ENCODE data around the gene CEMIP. TPM values are rescaled to one million over a fixed set of nuclear protein-coding genes. Genes with fewer than 3 reads are reported as not detected.

Gene CEMIP
- total RNA-seq, 4 donors from 2014 or later: 0.17 to 0.34 (median 0.26) TPM; not detected in 1

DNA sequence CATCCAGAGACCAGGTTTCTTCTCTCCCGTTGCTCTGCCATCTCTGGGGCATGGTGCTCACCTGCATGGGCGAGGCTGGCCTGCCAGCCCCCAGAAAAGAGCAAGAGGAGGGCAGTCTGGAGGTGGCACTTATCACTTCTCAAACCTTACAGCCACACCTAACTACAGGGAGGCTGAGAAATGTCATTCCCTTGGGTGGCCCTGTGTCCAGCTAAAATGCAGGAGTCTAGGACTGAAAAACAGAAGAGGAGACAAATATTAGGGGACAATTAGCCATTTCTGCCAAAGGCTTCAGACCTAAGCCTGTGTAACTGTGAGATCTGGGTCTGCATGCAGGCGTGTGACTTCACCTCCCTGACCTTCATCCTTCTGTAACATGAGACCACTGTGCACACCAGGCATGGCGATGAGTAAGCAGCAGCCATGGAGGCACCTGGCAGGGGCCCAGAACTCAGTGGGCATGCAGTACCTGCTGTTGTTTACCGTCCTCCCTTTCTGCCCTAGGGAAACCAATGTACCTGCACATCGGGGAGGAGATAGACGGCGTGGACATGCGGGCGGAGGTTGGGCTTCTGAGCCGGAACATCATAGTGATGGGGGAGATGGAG is 127.1 kb downstream of the CEMIP start:
- no peak overlapping the region for H3K27ac ChIP-seq (replicated peaks in 1 of 4)
- intact Hi-C loops (cut with DNase I): no loop called here
- TF ChIP-seq, protein P1, sequence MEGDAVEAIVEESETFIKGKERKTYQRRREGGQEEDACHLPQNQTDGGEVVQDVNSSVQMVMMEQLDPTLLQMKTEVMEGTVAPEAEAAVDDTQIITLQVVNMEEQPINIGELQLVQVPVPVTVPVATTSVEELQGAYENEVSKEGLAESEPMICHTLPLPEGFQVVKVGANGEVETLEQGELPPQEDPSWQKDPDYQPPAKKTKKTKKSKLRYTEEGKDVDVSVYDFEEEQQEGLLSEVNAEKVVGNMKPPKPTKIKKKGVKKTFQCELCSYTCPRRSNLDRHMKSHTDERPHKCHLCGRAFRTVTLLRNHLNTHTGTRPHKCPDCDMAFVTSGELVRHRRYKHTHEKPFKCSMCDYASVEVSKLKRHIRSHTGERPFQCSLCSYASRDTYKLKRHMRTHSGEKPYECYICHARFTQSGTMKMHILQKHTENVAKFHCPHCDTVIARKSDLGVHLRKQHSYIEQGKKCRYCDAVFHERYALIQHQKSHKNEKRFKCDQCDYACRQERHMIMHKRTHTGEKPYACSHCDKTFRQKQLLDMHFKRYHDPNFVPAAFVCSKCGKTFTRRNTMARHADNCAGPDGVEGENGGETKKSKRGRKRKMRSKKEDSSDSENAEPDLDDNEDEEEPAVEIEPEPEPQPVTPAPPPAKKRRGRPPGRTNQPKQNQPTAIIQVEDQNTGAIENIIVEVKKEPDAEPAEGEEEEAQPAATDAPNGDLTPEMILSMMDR (IDR thresholded peaks at IDR 0.05): no peak
- TF ChIP-seq EP300 (IDR thresholded peaks at IDR 0.05) (no peak), POLR2AphosphoS5 (IDR thresholded peaks at IDR 0.05) (no peak), POLR2A (IDR thresholded peaks at IDR 0.05; ENCODE audit: low read depth) (no peak)
- no peaks in the 10 kb centered on the region for H3K4me1 ChIP-seq
- no peak for DNase-seq (ENCODE audit: extremely low spot score)
- 92% methylated on average over 11 of the region's 11 CpGs for WGBS
- H3K4me3 ChIP-seq: no peak overlapping the region
- H3K27me3 ChIP-seq: no peaks in the 10 kb centered on the region
- peaks cover 10 to 52% (median 24%) of the 10 kb centered on the region in 4 donors for H3K36me3 ChIP-seq
- peaks cover 0 to 9% (median 0%) of the 10 kb centered on the region in 4 donors for H3K9me3 ChIP-seq

DNA sequence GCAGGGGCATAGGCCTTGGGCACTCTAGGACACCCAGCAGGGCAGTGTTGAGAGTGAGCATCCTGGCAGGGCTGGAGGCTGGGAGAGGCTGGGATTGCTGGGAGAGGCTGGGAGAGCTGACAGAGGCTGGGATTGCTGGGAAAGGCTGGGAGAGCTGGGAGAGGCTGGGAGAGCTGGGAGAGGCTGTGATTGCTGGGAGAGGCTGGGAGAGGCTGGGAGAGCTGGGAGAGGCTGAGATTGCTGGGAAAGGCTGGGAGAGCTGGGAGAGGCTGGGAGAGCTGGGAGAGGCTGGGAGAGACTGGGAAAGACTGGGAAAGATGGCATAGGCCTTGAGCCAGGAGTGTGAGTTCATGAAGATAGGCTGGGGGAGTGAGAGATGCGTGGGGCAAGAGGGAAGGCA is 132.7 kb downstream of the CEMIP start:
- intact Hi-C loops (cut with DNase I): no loop called here
- H3K27me3 ChIP-seq: no peaks in the 10 kb centered on the region
- H3K4me3 ChIP-seq: no peak overlapping the region
- peaks cover 0 to 9% (median 0%) of the 10 kb centered on the region in 4 donors for H3K9me3 ChIP-seq
- WGBS: 90% methylated on average over 1 of the region's 1 CpG
- H3K4me1 ChIP-seq: no peaks in the 10 kb centered on the region
- DNase-seq (ENCODE audit: extremely low spot score): no peak
- no peak overlapping the region for H3K27ac ChIP-seq (replicated peaks in 1 of 4)
- H3K36me3 ChIP-seq: peaks cover 10 to 23% (median 22%) of the 10 kb centered on the region in 4 donors
- no peak for TF ChIP-seq EP300 (IDR thresholded peaks at IDR 0.05)
- TF ChIP-seq POLR2A (IDR thresholded peaks at IDR 0.05; ENCODE audit: low read depth): no peak
- no peak for TF ChIP-seq POLR2AphosphoS5 (IDR thresholded peaks at IDR 0.05)
- TF ChIP-seq, protein P1 (IDR thresholded peaks at IDR 0.05): no peak

DNA sequence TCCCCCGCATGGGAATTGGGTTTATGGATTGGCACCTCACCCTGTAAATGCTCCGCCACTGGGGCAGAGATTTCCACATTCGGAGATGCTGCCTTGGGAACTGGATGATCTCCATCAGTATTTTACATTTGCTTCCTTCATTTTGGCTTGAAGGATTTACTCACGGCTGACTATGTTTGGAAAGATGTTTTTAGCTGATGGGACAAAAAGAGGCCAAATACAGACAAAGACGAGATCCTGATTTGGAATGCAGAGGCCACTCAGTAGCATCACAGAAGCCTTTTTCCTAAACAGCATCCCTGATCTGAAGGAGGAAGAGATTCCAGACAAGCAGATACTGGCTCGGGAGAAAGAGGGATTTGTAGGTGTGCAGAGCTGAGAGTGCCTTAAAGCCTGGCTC is 133.5 kb downstream of the CEMIP start:
- H3K9me3 ChIP-seq: peaks cover 0 to 9% (median 0%) of the 10 kb centered on the region in 4 donors
- no peaks in the 10 kb centered on the region for H3K27me3 ChIP-seq
- 88% methylated on average over 6 of the region's 6 CpGs for WGBS
- no peak for DNase-seq (ENCODE audit: extremely low spot score)
- H3K4me1 ChIP-seq: no peaks in the 10 kb centered on the region
- H3K27ac ChIP-seq (replicated peaks in 1 of 4): no peak overlapping the region
- no peak overlapping the region for H3K4me3 ChIP-seq
- no peak for TF ChIP-seq POLR2AphosphoS5 (IDR thresholded peaks at IDR 0.05)
- no peak for TF ChIP-seq POLR2A (IDR thresholded peaks at IDR 0.05; ENCODE audit: low read depth)
- peaks cover 10 to 22% (median 22%) of the 10 kb centered on the region in 4 donors for H3K36me3 ChIP-seq
- intact Hi-C loops (cut with DNase I): no loop called here

DNA sequence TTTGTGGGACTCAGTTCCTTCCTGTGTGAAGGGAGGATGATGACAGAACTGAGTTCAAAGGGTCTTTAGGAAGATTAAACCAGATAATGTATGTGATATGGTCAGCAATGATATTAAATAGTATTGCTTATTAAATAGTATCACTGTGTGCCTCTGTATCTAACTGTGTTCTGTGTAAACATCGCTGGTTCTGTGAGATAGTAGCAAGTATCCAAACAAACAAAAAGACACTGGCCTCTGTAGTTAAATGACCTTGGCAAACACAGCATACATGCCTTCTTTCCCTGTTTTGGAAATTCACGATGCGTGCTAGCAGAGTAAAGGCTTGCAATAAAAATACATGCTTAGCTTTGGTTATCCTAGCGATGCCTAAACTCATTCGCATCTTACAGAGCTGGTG is 134.4 kb downstream of the CEMIP start:
- 96% methylated on average over 5 of the region's 5 CpGs for WGBS
- Histone ChIP-seq H3K9me3 (peaks cover 0 to 9% (median 0%) of the 10 kb centered on the region in 4 donors), H3K36me3 (peaks cover 4 to 20% (median 17%) of the 10 kb centered on the region in 4 donors), H3K27ac (replicated peaks in 1 of 4) (no peak overlapping the region), H3K27me3 (no peaks in the 10 kb centered on the region), H3K4me1 (no peaks in the 10 kb centered on the region), H3K4me3 (no peak overlapping the region)
- TF ChIP-seq POLR2AphosphoS5 (IDR thresholded peaks at IDR 0.05) (no peak), EP300 (IDR thresholded peaks at IDR 0.05) (no peak), POLR2A (IDR thresholded peaks at IDR 0.05; ENCODE audit: low read depth) (no peak)
- TF ChIP-seq, protein P1 (IDR thresholded peaks at IDR 0.05): no peak
- intact Hi-C loops (cut with DNase I): no loop called here
- DNase-seq (ENCODE audit: extremely low spot score): no peak

DNA sequence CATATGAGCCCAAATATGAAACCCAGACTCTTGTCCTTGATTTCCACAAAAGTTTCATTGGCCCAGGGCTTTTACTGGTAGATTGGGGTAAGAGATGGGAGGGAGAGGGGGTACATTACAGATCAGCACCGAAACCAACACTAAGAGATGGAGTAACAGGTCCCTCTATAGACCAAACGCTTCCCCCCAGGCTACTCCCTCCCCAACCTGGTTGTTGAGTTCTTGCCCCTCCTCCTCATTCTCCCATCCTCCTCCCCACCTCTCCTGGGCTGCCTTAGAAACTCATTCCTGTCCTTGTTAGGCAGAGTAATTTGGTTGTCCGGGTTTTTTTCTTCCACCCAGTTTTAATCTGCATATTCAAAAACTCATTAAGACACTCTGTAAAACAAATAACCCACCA is 136.3 kb downstream of the CEMIP start:
- no peaks in the 10 kb centered on the region for H3K4me1 ChIP-seq
- H3K9me3 ChIP-seq: no peaks in the 10 kb centered on the region
- intact Hi-C loops (cut with DNase I): no loop called here
- H3K27me3 ChIP-seq: no peaks in the 10 kb centered on the region
- DNase-seq (ENCODE audit: extremely low spot score): no peak
- no peak overlapping the region for H3K4me3 ChIP-seq
- TF ChIP-seq POLR2AphosphoS5 (IDR thresholded peaks at IDR 0.05) (no peak), EP300 (IDR thresholded peaks at IDR 0.05) (no peak), POLR2A (IDR thresholded peaks at IDR 0.05; ENCODE audit: low read depth) (no peak)
- TF ChIP-seq, protein P1 (IDR thresholded peaks at IDR 0.05): no peak
- no peak overlapping the region for H3K27ac ChIP-seq (replicated peaks in 1 of 4)
- WGBS: 76% methylated on average over 3 of the region's 3 CpGs
- H3K36me3 ChIP-seq: peaks cover 0 to 7% (median 1%) of the 10 kb centered on the region in 4 donors
